GM23248 (cell line): Measurements from ENCODE around the gene ADK.

Source experiments
- EZH2 ChIP-seq: fragments of 200-600 bp; sonication (generic); IDR thresholded peaks from 2 replicates; pipeline ENCODE4 v1.6.1; 2018; ENCODE audit warnings: antibody characterized with exemption, mild to moderate bottlenecking; ENCODE audit not compliant: insufficient read depth, poor library complexity, severe bottlenecking
- EZH2phosphoT487 ChIP-seq: fragments of 200-600 bp; sonication (generic); IDR thresholded peaks from 2 replicates; pipeline ENCODE4 v1.6.1; 2018; ENCODE audit warnings: antibody characterized with exemption, moderate library complexity, mild to moderate bottlenecking, low read depth; ENCODE audit not compliant: insufficient read depth

GRCh38 chr10:74750848-74751274 is 599.8 kb downstream of the ADK start:
- no peak for TF ChIP-seq EZH2
- TF ChIP-seq EZH2phosphoT487, result no peak
